WTC11 (cell line): ENCODE results near the gene LRCH4. TPM values are rescaled to one million over a fixed set of nuclear protein-coding genes. Genes with fewer than 3 reads are reported as not detected.
"Not testable (repeated sequence)": the region's sequence is repeated elsewhere in the genome, so short reads cannot be mapped to it uniquely, and the experiment has no call there.

ENCODE experiments used
- ATAC-seq: fragments of 200-7000 bp; cut with Tn5 transposase; 2 replicates; pipeline ENCODE4 v1.10.0; 2021; ENCODE audit warnings: mild to moderate bottlenecking, moderate library complexity
- CTCF ChIA-PET: fragments of 300-600 bp; sonication (Branson Sonifier 250); formaldehyde crosslinking; loops from one replicate; lab custom pipeline; 2021; ENCODE audit warnings: antibody characterized with exemption; lab: Charles Lee
- POLR2A ChIA-PET: fragments of 350-600 bp; sonication (Branson Sonifier 250); formaldehyde crosslinking; loops from one replicate; lab custom pipeline; 2021; ENCODE audit warnings: antibody characterized with exemption; lab: Charles Lee
- DNase-seq: peaks from one replicate; pipeline ENCODE4 v3.0.0; 2021; ENCODE audit warnings: low spot score
- H3K27ac Mint-ChIP-seq: 2 replicates; pipeline ENCODE4 v1.8.0; 2021; ENCODE audit warnings: mixed read lengths
- H3K27me3 Mint-ChIP-seq: 2 replicates; pipeline ENCODE4 v1.8.0; 2021; ENCODE audit warnings: low read depth, mild to moderate bottlenecking, moderate library complexity, mixed read lengths
- H3K36me3 Mint-ChIP-seq: 2 replicates; pipeline ENCODE4 v1.8.0; 2021; ENCODE audit warnings: mixed read lengths
- H3K4me1 Mint-ChIP-seq: 2 replicates; pipeline ENCODE4 v1.8.0; 2022; ENCODE audit warnings: mixed read lengths
- H3K4me3 Mint-ChIP-seq: 2 replicates; pipeline ENCODE4 v1.8.0; 2021; ENCODE audit warnings: mild to moderate bottlenecking, moderate library complexity, mixed read lengths
- H3K9me3 Mint-ChIP-seq: 2 replicates; pipeline ENCODE4 v1.8.0; 2021; ENCODE audit warnings: mixed read lengths
- CBFB ChIP-seq: sonication (generic); formaldehyde crosslinking; IDR thresholded peaks from 2 replicates; pipeline ENCODE4 v1.8.1; 2022; ENCODE audit warnings: mild to moderate bottlenecking, low read depth, missing genetic modification reagents
- CREM ChIP-seq: sonication (generic); formaldehyde crosslinking; IDR thresholded peaks from 2 replicates; pipeline ENCODE4 v1.8.1; 2022; ENCODE audit warnings: mild to moderate bottlenecking, missing genetic modification reagents, moderate library complexity
- ETV6 ChIP-seq: sonication (generic); formaldehyde crosslinking; IDR thresholded peaks from 2 replicates; pipeline ENCODE4 v1.8.1; 2022; ENCODE audit warnings: mild to moderate bottlenecking, missing genetic modification reagents
- HMGXB4 ChIP-seq: sonication (generic); formaldehyde crosslinking; IDR thresholded peaks from 2 replicates; pipeline ENCODE4 v1.8.1; 2023; ENCODE audit warnings: mild to moderate bottlenecking, moderate library complexity, missing genetic modification reagents
- JAZF1 ChIP-seq: fragments of 250-450 bp; sonication (Bioruptor Pico); IDR thresholded peaks from 2 replicates; pipeline ENCODE4 v1.9.0; 2021; ENCODE audit warnings: moderate library complexity, mild to moderate bottlenecking, inconsistent platforms
- KAT7 ChIP-seq: sonication (generic); formaldehyde crosslinking; IDR thresholded peaks from 2 replicates; pipeline ENCODE4 v1.8.1; 2023; ENCODE audit warnings: missing genetic modification reagents, mild to moderate bottlenecking, borderline replicate concordance
- NFATC4 ChIP-seq: fragments of 250-450 bp; sonication (Bioruptor Pico); IDR thresholded peaks from 2 replicates; pipeline ENCODE4 v1.9.0; 2021; ENCODE audit warnings: mild to moderate bottlenecking
- OVOL2 ChIP-seq: fragments of 250-450 bp; sonication (Bioruptor Pico); IDR thresholded peaks from 2 replicates; pipeline ENCODE4 v1.9.0; 2021; ENCODE audit warnings: mild to moderate bottlenecking, borderline replicate concordance
- PRRX2 ChIP-seq: fragments of 250-450 bp; sonication (Bioruptor Pico); IDR thresholded peaks from 2 replicates; pipeline ENCODE4 v1.8.0; 2021; ENCODE audit warnings: mild to moderate bottlenecking
- RELA ChIP-seq: sonication (generic); formaldehyde crosslinking; IDR thresholded peaks from 2 replicates; pipeline ENCODE4 v1.8.1; 2022; ENCODE audit warnings: missing genetic modification reagents, mild to moderate bottlenecking, borderline replicate concordance
- STAT6 ChIP-seq: sonication (generic); formaldehyde crosslinking; conservative IDR thresholded peaks from 2 replicates; pipeline ENCODE4 v1.8.1; 2023; ENCODE audit warnings: mild to moderate bottlenecking, low read depth, missing genetic modification reagents, moderate library complexity
- TEAD4 ChIP-seq: sonication (generic); formaldehyde crosslinking; IDR thresholded peaks from 2 replicates; pipeline ENCODE4 v1.8.0; 2022; ENCODE audit warnings: mild to moderate bottlenecking, missing genetic modification reagents
- ZNF232 ChIP-seq: sonication (generic); formaldehyde crosslinking; IDR thresholded peaks from 2 replicates; pipeline ENCODE4 v1.8.0; 2022; ENCODE audit warnings: mild to moderate bottlenecking, missing genetic modification reagents
- ZNF396 ChIP-seq: fragments of 250-450 bp; sonication (Bioruptor Pico); IDR thresholded peaks from 2 replicates; pipeline ENCODE4 v1.8.0; 2021; ENCODE audit warnings: mild to moderate bottlenecking, moderate library complexity, borderline replicate concordance
- total RNA-seq: library from RNA; stranded (reverse); gene quantifications from 3 replicates; pipeline ENCODE4 v1.2.3, GENCODE V29; 2021
- TF ChIP-seq, protein P1 (sequence below): sonication (generic); formaldehyde crosslinking; IDR thresholded peaks from 2 replicates; pipeline ENCODE4 v1.8.1; 2023; ENCODE audit warnings: mild to moderate bottlenecking, missing genetic modification reagents
- TF ChIP-seq, protein P2 (sequence below): sonication (generic); formaldehyde crosslinking; IDR thresholded peaks from 2 replicates; pipeline ENCODE4 v1.8.0; 2022; ENCODE audit warnings: mild to moderate bottlenecking, missing genetic modification reagents

The LRCH4 gene
- total RNA-seq, 1 experiment from 2014 or later = 56.7 TPM

- H3K9me3 Mint-ChIP-seq = no peaks in the 10 kb centered on the region
- ATAC-seq (no peak), DNase-seq (no peak)
- H3K4me3 Mint-ChIP-seq = no peak overlapping the region
- H3K27ac Mint-ChIP-seq = 0 out of 2 replicates have a peak overlapping the region, but pooled peaks have one; percentile 19
- CTCF ChIA-PET = interaction anchor here (0.7 to 2.8 kb wide), 9 partner anchors 19 to 159 kb away, joined by 3 to 41 read pairs (median 8); partner anchors contain the start of genes FBXO24, LRCH4, PCOLCE and POP7
- no peak for TF ChIP-seq ZNF232
- no peak for TF ChIP-seq RELA (CRISPR knock-in tag)
- no peak for TF ChIP-seq TEAD4
- TF ChIP-seq ZNF396 = no peak
- H3K36me3 Mint-ChIP-seq = no peaks in the 10 kb centered on the region
- POLR2A ChIA-PET = interaction anchor here (0.6 kb wide), 1 partner anchor 201 kb away, joined by 3 read pairs; no protein-coding TSS in a partner anchor
- H3K4me1 Mint-ChIP-seq = peaks cover 32% of the 10 kb centered on the region
- H3K27me3 Mint-ChIP-seq = peaks cover 7% of the 10 kb centered on the region
These were observed 19.9 kb downstream of the LRCH4 start for GRCh38 chr7:100566018-100566531.

- ATAC-seq (no peak), DNase-seq (no peak)
- no peak for TF ChIP-seq PRRX2 (CRISPR knock-in tag)
- TF ChIP-seq JAZF1 (CRISPR knock-in tag) = no peak
- TF ChIP-seq NFATC4 = no peak
- TF ChIP-seq KAT7 (CRISPR knock-in tag) = no peak
- TF ChIP-seq CBFB (CRISPR knock-in tag) = no peak
- TF ChIP-seq STAT6 (CRISPR knock-in tag) = no peak
- Mint-ChIP-seq H3K4me3 (no peak overlapping the region), H3K36me3 (no peaks in the 10 kb centered on the region), H3K9me3 (no peaks in the 10 kb centered on the region), H3K27ac (no peak overlapping the region), H3K27me3 (no peaks in the 10 kb centered on the region; the same call in 1 of the 2 replicates), H3K4me1 (peaks cover 28% of the 10 kb centered on the region)
- ChIA-PET CTCF (interaction anchor here (0.7 to 2.8 kb wide), 14 partner anchors 15 to 158 kb away, joined by 3 to 41 read pairs (median 8); partner anchors contain the start of genes AGFG2, FBXO24, LRCH4 and NYAP1), POLR2A (no interaction called here)
These were observed 20.8 kb downstream of the LRCH4 start for GRCh38 chr7:100565133-100565571.

DNA sequence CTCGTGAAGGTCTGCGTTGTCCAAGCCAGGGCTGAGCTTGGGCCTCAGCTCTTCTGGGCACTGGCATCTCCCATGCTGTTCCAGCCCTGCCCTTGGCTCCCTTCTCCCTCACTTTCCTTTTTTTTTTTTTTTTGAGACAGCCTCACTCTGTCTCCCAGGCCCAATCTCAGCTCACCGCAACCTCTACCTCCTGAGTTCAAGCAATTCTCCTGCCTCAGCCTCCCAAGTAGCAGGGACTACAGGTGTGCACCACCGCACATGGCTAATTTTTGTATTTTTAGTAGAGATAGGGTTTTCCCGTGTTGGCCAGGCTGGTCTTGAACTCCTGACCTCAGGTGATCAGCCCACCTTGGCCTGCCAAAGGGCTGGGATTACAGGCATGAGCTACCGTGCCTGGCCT lies 21.5 kb downstream of the LRCH4 start:
- H3K27me3 Mint-ChIP-seq, H3K9me3 Mint-ChIP-seq, DNase-seq, H3K27ac Mint-ChIP-seq, ATAC-seq, H3K36me3 Mint-ChIP-seq, H3K4me3 Mint-ChIP-seq: not testable (repeated sequence)
- POLR2A ChIA-PET = interaction anchor here (0.6 kb wide), 1 partner anchor 1508 kb away, joined by 4 read pairs; no protein-coding TSS in a partner anchor
- CTCF ChIA-PET = interaction anchor here (0.6 to 2.8 kb wide), 37 partner anchors 8 to 338 kb away, joined by 3 to 41 read pairs (median 5); partner anchors contain the start of genes ACTL6B, AGFG2, FBXO24 and LRCH4
- peaks cover 28% of the 10 kb centered on the region for H3K4me1 Mint-ChIP-seq

DNA sequence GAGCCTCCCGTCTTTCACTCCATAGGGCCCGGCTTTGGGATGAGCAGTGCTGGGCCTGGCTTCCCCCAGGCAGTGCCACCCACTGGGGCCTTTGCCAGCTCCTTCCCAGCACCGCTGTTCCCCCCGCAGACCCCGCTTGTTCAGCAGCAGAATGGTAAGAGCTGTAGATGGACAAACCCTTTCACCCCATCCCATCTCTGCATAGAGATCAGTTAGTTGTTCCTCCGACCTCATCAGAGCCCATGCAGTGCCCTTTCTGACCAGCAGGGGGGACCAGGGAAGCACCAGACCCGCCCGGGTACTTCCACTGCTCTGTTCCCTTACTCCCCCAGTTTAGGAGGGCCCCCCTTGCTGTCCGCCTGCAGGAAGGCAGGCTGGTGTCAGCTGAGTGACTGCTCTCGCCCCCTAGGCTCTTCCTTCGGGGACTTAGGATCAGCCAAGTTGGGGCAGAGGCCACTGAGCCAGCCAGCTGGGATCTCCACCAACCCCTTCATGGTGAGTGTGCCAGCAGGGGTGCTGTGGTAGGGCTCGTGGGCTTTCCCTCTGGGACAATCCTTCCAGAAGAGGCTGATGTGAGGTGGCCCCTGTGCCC lies 22.0 kb downstream of the LRCH4 start:
- H3K27ac Mint-ChIP-seq = no peak overlapping the region
- DNase-seq = peak; percentile 94
- H3K9me3 Mint-ChIP-seq = no peaks in the 10 kb centered on the region
- H3K4me1 Mint-ChIP-seq = peaks cover 23% of the 10 kb centered on the region
- H3K4me3 Mint-ChIP-seq = no peak overlapping the region
- no peaks in the 10 kb centered on the region for H3K36me3 Mint-ChIP-seq
- ChIA-PET CTCF (interaction anchor here (0.5 to 2.8 kb wide), 40 partner anchors 8 to 339 kb away, joined by 3 to 41 read pairs (median 4); partner anchors contain the start of genes ACTL6B, AGFG2, FBXO24 and LRCH4), POLR2A (interaction anchor here (0.6 to 0.9 kb wide), 3 partner anchors 23 to 1507 kb away, joined by 4 read pairs; partner anchors contain the start of gene FBXO24)
- peak; percentile 72 for ATAC-seq
- H3K27me3 Mint-ChIP-seq = no peaks in the 10 kb centered on the region; the same call in 1 of the 2 replicates
- TF ChIP-seq OVOL2 (CRISPR knock-in tag) (no peak), HMGXB4 (peak; percentile 42; the same call in 1 of the 2 replicates), CREM (CRISPR knock-in tag) (no peak), ETV6 (CRISPR knock-in tag) (peak; percentile 20; the same call in 1 of the 2 replicates)
- TF ChIP-seq, protein P1, sequence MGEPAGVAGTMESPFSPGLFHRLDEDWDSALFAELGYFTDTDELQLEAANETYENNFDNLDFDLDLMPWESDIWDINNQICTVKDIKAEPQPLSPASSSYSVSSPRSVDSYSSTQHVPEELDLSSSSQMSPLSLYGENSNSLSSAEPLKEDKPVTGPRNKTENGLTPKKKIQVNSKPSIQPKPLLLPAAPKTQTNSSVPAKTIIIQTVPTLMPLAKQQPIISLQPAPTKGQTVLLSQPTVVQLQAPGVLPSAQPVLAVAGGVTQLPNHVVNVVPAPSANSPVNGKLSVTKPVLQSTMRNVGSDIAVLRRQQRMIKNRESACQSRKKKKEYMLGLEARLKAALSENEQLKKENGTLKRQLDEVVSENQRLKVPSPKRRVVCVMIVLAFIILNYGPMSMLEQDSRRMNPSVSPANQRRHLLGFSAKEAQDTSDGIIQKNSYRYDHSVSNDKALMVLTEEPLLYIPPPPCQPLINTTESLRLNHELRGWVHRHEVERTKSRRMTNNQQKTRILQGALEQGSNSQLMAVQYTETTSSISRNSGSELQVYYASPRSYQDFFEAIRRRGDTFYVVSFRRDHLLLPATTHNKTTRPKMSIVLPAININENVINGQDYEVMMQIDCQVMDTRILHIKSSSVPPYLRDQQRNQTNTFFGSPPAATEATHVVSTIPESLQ (CRISPR knock-in tag) = no peak
- TF ChIP-seq, protein P2, sequence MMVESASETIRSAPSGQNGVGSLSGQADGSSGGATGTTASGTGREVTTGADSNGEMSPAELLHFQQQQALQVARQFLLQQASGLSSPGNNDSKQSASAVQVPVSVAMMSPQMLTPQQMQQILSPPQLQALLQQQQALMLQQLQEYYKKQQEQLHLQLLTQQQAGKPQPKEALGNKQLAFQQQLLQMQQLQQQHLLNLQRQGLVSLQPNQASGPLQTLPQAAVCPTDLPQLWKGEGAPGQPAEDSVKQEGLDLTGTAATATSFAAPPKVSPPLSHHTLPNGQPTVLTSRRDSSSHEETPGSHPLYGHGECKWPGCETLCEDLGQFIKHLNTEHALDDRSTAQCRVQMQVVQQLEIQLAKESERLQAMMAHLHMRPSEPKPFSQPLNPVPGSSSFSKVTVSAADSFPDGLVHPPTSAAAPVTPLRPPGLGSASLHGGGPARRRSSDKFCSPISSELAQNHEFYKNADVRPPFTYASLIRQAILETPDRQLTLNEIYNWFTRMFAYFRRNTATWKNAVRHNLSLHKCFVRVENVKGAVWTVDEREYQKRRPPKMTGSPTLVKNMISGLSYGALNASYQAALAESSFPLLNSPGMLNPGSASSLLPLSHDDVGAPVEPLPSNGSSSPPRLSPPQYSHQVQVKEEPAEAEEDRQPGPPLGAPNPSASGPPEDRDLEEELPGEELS (CRISPR knock-in tag) = 0 out of 2 replicates have a peak, but pooled peaks have one; percentile 26
